Right renal pelvis (tissue), 4 donors: ENCODE data around the gene CCNI2. TPM values are rescaled to one million over a fixed set of nuclear protein-coding genes. Genes with fewer than 3 reads are reported as not detected.

Experiments
- polyA plus RNA-seq, 4 donors: library from polyadenylated mRNA; unstranded; fragments of 120-200 nt; gene quantifications; one replicate each; pipeline ENCODE4 v1.2.1, GENCODE V29; 2013; ENCODE audit not compliant: insufficient read length in 4 of 4

Gene CCNI2
- polyA plus RNA-seq, 4 donors = 3.1 to 3.7 (median 3.5) TPM

Other genes starting within 250 kb of the CCNI2 start
- gene IL5, start 203.9 kb upstream of the CCNI2 start, polyA plus RNA-seq = under 1 TPM in 2 of 4 donors, not detected in 2; 0.18 to 0.21 TPM
- 10 to 100 TPM; 44.8 to 52.0 (median 48.5) TPM for gene RAD50, start 190.4 kb upstream of the CCNI2 start, polyA plus RNA-seq
- under 1 TPM in 1 of 4 donors, not detected in 3; 0.14 TPM for gene IL13, start 89.3 kb upstream of the CCNI2 start, polyA plus RNA-seq
- under 1 TPM in 1 of 4 donors, not detected in 3; 0.09 TPM for gene IL4, start 73.4 kb upstream of the CCNI2 start, polyA plus RNA-seq
- 10 to 100 TPM; 18.6 to 21.2 (median 20.6) TPM for gene KIF3A, start 9.9 kb upstream of the CCNI2 start, polyA plus RNA-seq
- gene SEPTIN8, start 29.8 kb downstream of the CCNI2 start, polyA plus RNA-seq = 10 to 100 TPM; 75.6 to 90.5 (median 80.4) TPM
- 1 to 10 TPM; 4.4 to 5.2 (median 5.1) TPM for gene SOWAHA, start 65.9 kb downstream of the CCNI2 start, polyA plus RNA-seq
- gene SHROOM1, start 83.2 kb downstream of the CCNI2 start, polyA plus RNA-seq = 10 to 100 TPM; 10.8 to 21.8 (median 15.7) TPM
- 1 to 10 TPM; 1.7 to 2.3 (median 1.9) TPM for gene GDF9, start 119.0 kb downstream of the CCNI2 start, polyA plus RNA-seq
- 100 to 1,000 TPM; 193 to 247 (median 222) TPM for gene UQCRQ, start 119.2 kb downstream of the CCNI2 start, polyA plus RNA-seq
- 1 to 10 TPM; 3.2 to 10.0 (median 6.9) TPM for gene LEAP2, start 126.2 kb downstream of the CCNI2 start, polyA plus RNA-seq
- 10 to 100 TPM; 60.7 to 69.9 (median 64.2) TPM for gene AFF4, start 216.2 kb downstream of the CCNI2 start, polyA plus RNA-seq